K562 (cell line): ENCODE measurements around the gene CLEC18A.

Experiments
- JUND ChIP-seq, 2 experiments: IDR thresholded peaks; 2 replicates in 1 of 2; 3 replicates in 1 of 2; pipeline ENCODE4 v1.6.1; 2011; ENCODE audit warnings: borderline replicate concordance in 2 of 2, low read depth in 2 of 2, low read length in 2 of 2, improper control_type of control experiment in 1 of 2, missing biosample characterization in 1 of 2, missing genetic modification characterization in 1 of 2, missing genetic modification reagents in 1 of 2
- MAFG ChIP-seq: fragments of 450-650 bp; conservative IDR thresholded peaks from 2 replicates; pipeline ENCODE4 v1.6.1; 2016; ENCODE audit warnings: missing genetic modification characterization, missing compliant biosample characterization
- POLR2A ChIP-seq: fragments of 450-650 bp; conservative IDR thresholded peaks from 2 replicates; pipeline ENCODE4 v1.6.1; 2016
- ZNF23 ChIP-seq: fragments of 250-450 bp; sonication (Bioruptor Pico); IDR thresholded peaks from 2 replicates; pipeline ENCODE4 v1.4.0; 2020; ENCODE audit warnings: mild to moderate bottlenecking

- TF ChIP-seq ZNF23 (no peak), MAFG (tag) (no peak), POLR2A (no peak), JUND (IDR thresholded peaks at IDR 0.05; ENCODE audit: borderline replicate concordance, low read depth, low read length) (no peak), JUND (tag; IDR thresholded peaks at IDR 0.05; ENCODE audit: borderline replicate concordance, low read depth, low read length) (no peak)
Observed at GRCh38 chr16:69942627-69943170, 8.4 kb upstream of the CLEC18A start.
